SU-DHL-6 (cell line): Measurements from ENCODE around the gene SPOCD1.

Experiments used
- CTCF ChIP-seq: fragments of 200-600 bp; sonication (generic); IDR thresholded peaks from one replicate; pipeline ENCODE4 v1.5.1; 2017; ENCODE audit warnings: antibody characterized with exemption, mild to moderate bottlenecking, low read length, moderate library complexity; ENCODE audit not compliant: insufficient read depth, poor library complexity, severe bottlenecking
- EZH2phosphoT487 ChIP-seq: fragments of 200-600 bp; sonication (generic), shearing (Covaris generic); conservative IDR thresholded peaks from 2 replicates; pipeline ENCODE4 v1.6.1; 2018; ENCODE audit warnings: mild to moderate bottlenecking, antibody characterized with exemption, low read length, moderate library complexity, mixed read lengths

GRCh38 chr1:31862071-31862470 is 46.2 kb upstream of the SPOCD1 start:
- no peak for TF ChIP-seq CTCF
- no peak for TF ChIP-seq EZH2phosphoT487
